NCI-H2227 (cell line): Measurements from ENCODE around the gene FBLIM1.
"Not testable (repeated sequence)": the region's sequence is repeated elsewhere in the genome, so short reads cannot be mapped to it uniquely, and the experiment has no call there.

Source experiments
- DNase-seq: peaks from one replicate; lab custom pipeline; 2025; ENCODE audit not compliant: unreplicated experiment; lab: John Stamatoyannopoulos, UW

Gene FBLIM1

GRCh38 chr1:15807549-15807948 is 49.0 kb downstream of the FBLIM1 start, which contains the start of gene UQCRHL:
UQCRHL (minus strand) TSS chr1:15807649; CDS start chr1:15807649, 0 bp downstream.
- not testable (repeated sequence) for DNase-seq

- no peak for DNase-seq
Observed at GRCh38 chr1:15808955-15809354, 50.4 kb downstream of the FBLIM1 start.

GRCh38 chr1:15810073-15810472 is 51.5 kb downstream of the FBLIM1 start:
- DNase-seq: no peak

- no peak for DNase-seq
Observed at GRCh38 chr1:15816674-15817073, 58.1 kb downstream of the FBLIM1 start.

GRCh38 chr1:15820478-15820877 is 61.9 kb downstream of the FBLIM1 start:
- DNase-seq: no peak

- DNase-seq: no peak
Observed at GRCh38 chr1:15825800-15826199, 67.2 kb downstream of the FBLIM1 start.

- DNase-seq: no peak
Observed at GRCh38 chr1:15826810-15827507, 68.4 kb downstream of the FBLIM1 start.

- DNase-seq: not testable (repeated sequence)
Observed at GRCh38 chr1:15827567-15827966, 69.0 kb downstream of the FBLIM1 start.

GRCh38 chr1:15828931-15829330 is 70.3 kb downstream of the FBLIM1 start:
- not testable (repeated sequence) for DNase-seq

GRCh38 chr1:15830258-15830657 is 71.7 kb downstream of the FBLIM1 start:
- DNase-seq: no peak

GRCh38 chr1:15833069-15833679 is 74.6 kb downstream of the FBLIM1 start:
- DNase-seq: peak; percentile 81

GRCh38 chr1:15833842-15834405 is 75.3 kb downstream of the FBLIM1 start:
- DNase-seq: peak; percentile 72

- DNase-seq: peak; percentile 94
Observed at GRCh38 chr1:15834406-15835204, 76.0 kb downstream of the FBLIM1 start.

- DNase-seq: peak; percentile 78
Observed at GRCh38 chr1:15835205-15835740, 76.7 kb downstream of the FBLIM1 start.

GRCh38 chr1:15835741-15836510 is 77.3 kb downstream of the FBLIM1 start:
- DNase-seq: peak; percentile 100
